Peyer's patch (tissue), 4 donors: ENCODE data around the gene FRMD4A. TPM values are rescaled to one million over a fixed set of nuclear protein-coding genes. Genes with fewer than 3 reads are reported as not detected.

Source experiments
- DNase-seq, 3 donors: peaks; one replicate each; pipeline ENCODE4 v3.0.0-alpha.2; 2017 to 2019
- H3K27ac ChIP-seq, 4 donors: fragments of 200-600 bp; sonication (generic); one replicate each; pipeline ENCODE4 v1.5.1; 2016 to 2019
- H3K27me3 ChIP-seq, 2 donors: fragments of 200-600 bp; sonication (generic); one replicate each; pipeline ENCODE4 v1.5.1; 2019
- H3K36me3 ChIP-seq, 3 donors: fragments of 200-600 bp; sonication (generic); one replicate each; pipeline ENCODE4 v1.5.1; 2016 to 2019
- H3K4me1 ChIP-seq, 4 donors: fragments of 200-600 bp; sonication (generic); one replicate each; pipeline ENCODE4 v1.5.1; 2016 to 2019
- H3K4me3 ChIP-seq, 4 donors: fragments of 200-600 bp; sonication (generic); 1 replicate in 3 of 4; 2 replicates in 1 of 4; pipeline ENCODE4 v1.5.1; 2016 to 2019; ENCODE audit warnings: mild to moderate bottlenecking in 1 of 4
- H3K9me3 ChIP-seq, 4 donors: fragments of 200-600 bp; sonication (generic); one replicate each; pipeline ENCODE4 v1.5.1; 2016 to 2019; ENCODE audit warnings: mild to moderate bottlenecking in 1 of 4
- POLR2A ChIP-seq, 2 donors: fragments of 450-650 bp; IDR thresholded peaks; one replicate each; pipeline ENCODE4 v1.5.1; 2017; ENCODE audit warnings: antibody characterized with exemption in 2 of 2, mild to moderate bottlenecking in 2 of 2, moderate library complexity in 2 of 2
- total RNA-seq, 4 donors: library from RNA; depleted of rRNA; stranded (reverse); fragments of >200 nt; gene quantifications; one replicate each; pipeline ENCODE4 v1.1.0, GENCODE V29; 2016
- TF ChIP-seq, protein P1 (sequence below), 6 experiments: fragments of 450-650 bp in 4 of 6; fragments of 200-600 bp in 2 of 6; sonication (generic) in 1 of 6; IDR thresholded peaks; one replicate each; pipeline ENCODE4 v1.5.1; 2017 to 2019; ENCODE audit warnings: antibody characterized with exemption in 6 of 6, mild to moderate bottlenecking in 3 of 6, moderate library complexity in 1 of 6

Gene FRMD4A
- total RNA-seq, 4 donors from 2014 or later = 3.0 to 47.9 (median 5.9) TPM

DNA sequence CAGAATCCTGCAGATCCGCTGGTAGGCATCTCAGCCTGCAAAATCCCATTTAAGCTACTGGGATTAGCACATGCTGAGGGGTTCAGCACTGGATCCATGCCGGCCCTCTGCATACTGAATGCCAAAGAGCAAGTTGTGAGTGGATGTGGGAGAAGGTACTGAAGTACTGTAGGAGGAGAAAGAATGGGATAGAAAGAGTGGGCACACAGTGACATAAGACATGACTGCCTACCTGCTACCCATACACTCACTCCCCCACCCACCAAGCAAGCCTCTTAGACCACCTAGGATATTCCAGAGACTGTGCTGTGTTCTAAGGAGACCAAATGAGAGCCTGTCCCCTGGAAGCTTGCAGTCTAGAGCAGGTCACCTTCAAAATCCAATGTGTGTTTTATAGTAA lies 215.9 kb downstream of the FRMD4A start:
- DNase-seq = no peak
- Histone ChIP-seq H3K4me1 (no peaks in the 10 kb centered on the region), H3K27ac (no peak overlapping the region)

DNA sequence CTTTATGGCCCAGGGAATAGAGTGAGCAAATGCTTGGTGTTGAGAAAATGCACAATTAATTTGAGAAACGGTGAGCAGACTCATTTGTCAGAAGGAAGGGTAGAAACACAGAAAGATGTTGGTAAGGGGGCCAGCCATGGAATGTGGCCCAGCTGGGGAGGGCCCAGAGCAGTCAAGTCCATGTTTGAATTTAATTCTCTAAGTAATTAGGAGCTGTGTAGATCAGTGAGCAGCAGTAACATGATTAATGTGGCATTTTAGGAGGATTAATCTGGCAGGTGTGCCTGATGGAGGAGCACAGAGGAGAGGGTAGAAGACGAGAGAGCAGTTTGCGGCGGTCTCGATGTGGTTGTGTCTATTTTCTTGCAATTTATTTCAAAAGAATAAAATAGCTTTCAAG lies 218.7 kb downstream of the FRMD4A start:
- H3K36me3 ChIP-seq = no peaks in the 10 kb centered on the region
- H3K27me3 ChIP-seq = no peaks in the 10 kb centered on the region
- no peak overlapping the region for H3K4me3 ChIP-seq
- H3K9me3 ChIP-seq = no peaks in the 10 kb centered on the region
- DNase-seq = no peak
- no peak overlapping the region for H3K27ac ChIP-seq
- H3K4me1 ChIP-seq = no peaks in the 10 kb centered on the region
- TF ChIP-seq, protein P1, sequence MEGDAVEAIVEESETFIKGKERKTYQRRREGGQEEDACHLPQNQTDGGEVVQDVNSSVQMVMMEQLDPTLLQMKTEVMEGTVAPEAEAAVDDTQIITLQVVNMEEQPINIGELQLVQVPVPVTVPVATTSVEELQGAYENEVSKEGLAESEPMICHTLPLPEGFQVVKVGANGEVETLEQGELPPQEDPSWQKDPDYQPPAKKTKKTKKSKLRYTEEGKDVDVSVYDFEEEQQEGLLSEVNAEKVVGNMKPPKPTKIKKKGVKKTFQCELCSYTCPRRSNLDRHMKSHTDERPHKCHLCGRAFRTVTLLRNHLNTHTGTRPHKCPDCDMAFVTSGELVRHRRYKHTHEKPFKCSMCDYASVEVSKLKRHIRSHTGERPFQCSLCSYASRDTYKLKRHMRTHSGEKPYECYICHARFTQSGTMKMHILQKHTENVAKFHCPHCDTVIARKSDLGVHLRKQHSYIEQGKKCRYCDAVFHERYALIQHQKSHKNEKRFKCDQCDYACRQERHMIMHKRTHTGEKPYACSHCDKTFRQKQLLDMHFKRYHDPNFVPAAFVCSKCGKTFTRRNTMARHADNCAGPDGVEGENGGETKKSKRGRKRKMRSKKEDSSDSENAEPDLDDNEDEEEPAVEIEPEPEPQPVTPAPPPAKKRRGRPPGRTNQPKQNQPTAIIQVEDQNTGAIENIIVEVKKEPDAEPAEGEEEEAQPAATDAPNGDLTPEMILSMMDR (IDR thresholded peaks at IDR 0.05) = no peak
- TF ChIP-seq POLR2A (IDR thresholded peaks at IDR 0.05) = no peak

More for the DNA sequence above, 215.9 kb downstream of the FRMD4A start:
- no peak for TF ChIP-seq POLR2A (IDR thresholded peaks at IDR 0.05)
- Histone ChIP-seq H3K27me3 (no peaks in the 10 kb centered on the region), H3K9me3 (no peaks in the 10 kb centered on the region), H3K4me3 (no peak overlapping the region), H3K36me3 (no peaks in the 10 kb centered on the region)

DNA sequence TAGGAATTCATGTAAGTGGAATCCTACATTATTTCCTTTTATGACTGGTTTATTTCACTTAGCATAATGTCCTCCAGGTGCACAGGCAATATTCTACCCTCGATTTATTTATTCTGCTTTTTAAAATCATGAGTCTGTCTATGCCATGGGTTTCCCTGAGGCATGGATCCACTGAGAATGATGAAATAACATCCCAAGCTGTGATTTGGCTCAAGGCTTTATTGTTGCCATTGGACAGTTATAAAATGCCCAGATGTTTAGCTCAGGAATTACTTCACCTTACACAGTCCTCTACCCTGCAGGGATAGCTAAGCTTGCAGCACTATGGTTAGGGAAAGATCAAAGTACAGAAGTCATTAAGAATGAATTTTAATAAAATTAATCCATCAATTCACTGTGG lies 219.5 kb downstream of the FRMD4A start:
- H3K9me3 ChIP-seq = no peaks in the 10 kb centered on the region
- H3K36me3 ChIP-seq = no peaks in the 10 kb centered on the region
- no peak for DNase-seq
- H3K4me1 ChIP-seq = no peaks in the 10 kb centered on the region
- no peak overlapping the region for H3K27ac ChIP-seq
- H3K27me3 ChIP-seq = no peaks in the 10 kb centered on the region
- H3K4me3 ChIP-seq = no peak overlapping the region
- TF ChIP-seq POLR2A (IDR thresholded peaks at IDR 0.05) = no peak
- TF ChIP-seq, protein P1 (IDR thresholded peaks at IDR 0.05) = no peak

DNA sequence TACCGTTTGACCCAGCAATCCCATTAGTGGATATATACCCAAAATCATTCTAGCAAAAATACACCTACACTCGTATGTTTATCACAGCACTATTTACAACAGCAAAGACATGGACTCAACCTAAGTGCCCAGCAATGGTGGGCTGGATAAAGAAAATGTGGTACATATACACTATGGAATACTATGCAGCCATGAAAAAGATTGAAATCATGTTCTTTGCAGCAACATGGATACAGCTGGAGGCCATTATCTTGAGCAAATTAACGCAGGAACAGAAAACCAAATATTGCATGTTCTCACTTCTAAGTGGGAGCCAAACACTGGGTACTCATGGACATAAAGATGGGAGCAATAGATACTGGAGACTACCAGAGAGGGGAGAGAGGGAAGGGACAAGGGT lies 223.9 kb downstream of the FRMD4A start:
- Histone ChIP-seq H3K27ac (no peak overlapping the region), H3K9me3 (no peaks in the 10 kb centered on the region), H3K4me1 (no peaks in the 10 kb centered on the region), H3K27me3 (no peaks in the 10 kb centered on the region), H3K4me3 (no peak overlapping the region), H3K36me3 (no peaks in the 10 kb centered on the region)
- no peak for DNase-seq
- no peak for TF ChIP-seq POLR2A (IDR thresholded peaks at IDR 0.05)
- TF ChIP-seq, protein P1 (IDR thresholded peaks at IDR 0.05) = no peak

DNA sequence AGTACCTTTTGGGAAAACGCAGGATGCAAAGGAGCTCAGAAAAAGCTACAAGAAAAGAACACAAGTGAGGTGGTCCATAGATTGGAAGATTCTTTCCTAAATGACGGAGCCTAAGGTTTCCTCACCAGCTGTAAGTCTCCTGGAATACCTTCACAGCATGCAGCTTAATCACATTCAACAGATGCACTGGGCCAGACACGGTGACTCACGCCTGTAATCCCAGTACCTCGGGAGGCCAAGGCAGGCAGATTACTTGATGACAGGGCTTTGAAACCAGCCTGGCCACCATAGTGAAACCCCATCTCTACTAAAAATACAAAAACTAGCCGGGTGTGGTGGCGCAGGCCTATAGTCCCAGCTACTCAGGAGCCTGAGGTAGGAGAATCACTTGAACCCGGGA lies 228.7 kb downstream of the FRMD4A start:
- TF ChIP-seq POLR2A (IDR thresholded peaks at IDR 0.05) = no peak
- TF ChIP-seq, protein P1 (IDR thresholded peaks at IDR 0.05) = no peak

DNA sequence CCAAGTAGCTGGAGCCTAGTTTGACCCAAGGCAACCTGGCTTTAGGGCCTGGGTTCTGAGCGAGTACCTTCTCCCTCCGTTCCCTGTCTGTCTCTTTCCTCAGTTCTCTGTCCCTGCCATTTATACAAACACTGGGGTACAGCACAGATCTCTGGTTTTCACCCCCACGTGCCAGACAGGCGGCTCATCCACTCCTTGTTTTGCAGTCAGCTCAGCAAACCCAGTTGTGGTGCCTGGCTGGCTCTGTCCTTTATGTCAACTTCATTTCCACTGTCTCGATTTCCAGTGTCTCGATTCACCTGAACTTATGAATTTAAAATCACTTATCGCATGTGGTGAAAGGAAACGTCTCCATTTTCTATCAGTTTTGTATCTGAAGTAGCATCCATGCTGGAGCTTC lies 230.8 kb downstream of the FRMD4A start:
- TF ChIP-seq POLR2A (IDR thresholded peaks at IDR 0.05) = no peak
- TF ChIP-seq, protein P1 (IDR thresholded peaks at IDR 0.05) = no peak
- no peak for DNase-seq
- Histone ChIP-seq H3K4me3 (no peak overlapping the region), H3K27ac (no peak overlapping the region), H3K9me3 (no peaks in the 10 kb centered on the region), H3K4me1 (no peaks in the 10 kb centered on the region), H3K27me3 (no peaks in the 10 kb centered on the region), H3K36me3 (no peaks in the 10 kb centered on the region)

More for the DNA sequence above, 228.7 kb downstream of the FRMD4A start:
- no peaks in the 10 kb centered on the region for H3K9me3 ChIP-seq
- no peak overlapping the region for H3K27ac ChIP-seq
- H3K27me3 ChIP-seq = no peaks in the 10 kb centered on the region
- no peak for DNase-seq
- H3K4me1 ChIP-seq = no peaks in the 10 kb centered on the region
- no peaks in the 10 kb centered on the region for H3K36me3 ChIP-seq
- H3K4me3 ChIP-seq = no peak overlapping the region
